ENCODE data around the gene OR6B2.
A peak's percentile ranks its signal among the peaks of the same experiment; 100 is the strongest.

Gene OR6B2

DNA sequence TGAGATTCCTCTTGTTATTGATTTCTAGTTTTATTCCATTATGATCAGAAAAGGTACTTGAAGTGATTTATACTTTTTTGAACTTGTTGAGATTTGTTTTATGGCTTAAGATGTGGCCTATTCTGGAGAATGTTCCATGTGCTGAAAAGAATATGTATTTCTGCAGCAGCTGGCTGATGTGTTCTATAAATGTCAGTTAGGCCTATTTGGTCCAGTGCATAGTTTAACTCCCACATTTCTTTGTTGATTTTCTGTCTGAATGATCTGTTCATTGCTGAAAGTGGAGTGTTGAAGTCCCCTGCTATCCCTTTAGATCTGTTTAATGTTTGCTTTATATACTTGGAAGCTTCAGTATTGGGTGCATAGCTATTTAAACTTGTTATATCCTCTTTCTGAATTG lies 7.1 kb upstream of the OR6B2 start:
- DNase-seq = no peak

GRCh38 chr2:240033330-240033678 lies 3.1 kb upstream of the OR6B2 start:
- DNase-seq = no peak

DNA sequence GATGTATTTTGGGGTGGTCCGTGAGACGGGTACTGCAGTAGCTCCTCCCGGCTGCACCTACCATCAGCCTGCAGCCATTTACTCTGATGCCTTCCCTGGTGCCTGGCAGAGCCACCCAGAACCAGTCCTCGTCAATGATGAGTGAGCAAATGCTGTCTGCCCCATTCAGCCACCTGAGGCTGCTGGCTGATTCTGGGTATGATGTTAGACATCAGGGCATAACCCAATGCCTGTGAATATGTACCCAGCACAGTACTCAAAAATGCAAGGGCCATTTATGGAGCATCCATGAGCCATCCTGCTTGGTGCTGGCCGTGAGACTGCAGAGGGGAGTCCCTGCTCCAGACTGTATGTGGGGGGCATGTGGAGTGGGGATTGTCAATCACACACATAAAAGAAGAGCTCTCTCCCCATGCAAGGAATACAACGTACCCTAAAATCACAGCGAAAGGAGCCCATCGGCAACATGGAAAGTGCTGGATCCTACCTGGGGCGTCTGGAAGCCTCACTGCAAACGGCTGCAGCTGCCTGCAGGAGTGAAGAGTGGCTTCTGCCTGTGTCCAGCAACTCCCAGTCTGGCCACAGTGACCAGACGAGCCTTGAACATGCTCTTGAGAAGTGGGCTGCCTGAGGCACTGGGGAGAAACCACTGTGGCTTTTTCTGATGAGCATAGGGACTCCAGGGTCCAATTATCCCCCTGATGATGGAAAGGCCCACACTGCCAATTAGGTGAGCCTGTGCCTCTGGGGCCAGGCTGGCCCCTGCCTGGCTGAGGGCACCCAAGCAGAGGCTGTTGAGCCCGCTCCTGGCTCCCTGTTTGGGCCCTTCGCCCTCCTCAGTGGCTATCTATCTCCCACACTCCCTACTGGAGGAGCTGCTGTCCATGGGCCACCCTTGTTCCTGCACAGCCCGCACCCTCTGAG lies 2.4 kb upstream of the OR6B2 start:
- DNase-seq = no peak

DNA sequence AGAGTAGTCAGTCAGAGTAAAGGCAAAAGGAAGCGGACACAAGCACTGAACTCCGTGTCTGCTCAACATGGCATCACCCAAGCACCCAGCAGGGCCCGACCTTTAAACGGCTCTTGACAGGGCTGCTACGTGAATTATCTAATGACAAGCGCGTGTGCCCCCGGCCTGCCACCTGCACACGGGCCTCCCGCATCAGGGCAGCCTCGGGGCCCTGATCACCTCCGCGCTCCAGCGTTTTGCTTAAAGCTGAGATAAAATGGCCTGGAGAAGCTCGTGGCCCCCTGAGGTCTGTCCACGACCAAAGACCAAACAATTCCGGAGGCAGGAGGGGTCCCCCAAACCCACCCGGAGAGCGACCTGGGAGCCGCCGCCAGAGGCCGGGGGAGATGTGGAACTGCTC lies 5.5 kb downstream of the OR6B2 start:
- no peak for DNase-seq

GRCh38 chr2:240023792-240024191 lies 6.4 kb downstream of the OR6B2 start:
- DNase-seq = no peak

- DNase-seq = peak; percentile 50 to 63
Measured at GRCh38 chr2:240021488-240022104, 8.6 kb downstream of the OR6B2 start.

DNA sequence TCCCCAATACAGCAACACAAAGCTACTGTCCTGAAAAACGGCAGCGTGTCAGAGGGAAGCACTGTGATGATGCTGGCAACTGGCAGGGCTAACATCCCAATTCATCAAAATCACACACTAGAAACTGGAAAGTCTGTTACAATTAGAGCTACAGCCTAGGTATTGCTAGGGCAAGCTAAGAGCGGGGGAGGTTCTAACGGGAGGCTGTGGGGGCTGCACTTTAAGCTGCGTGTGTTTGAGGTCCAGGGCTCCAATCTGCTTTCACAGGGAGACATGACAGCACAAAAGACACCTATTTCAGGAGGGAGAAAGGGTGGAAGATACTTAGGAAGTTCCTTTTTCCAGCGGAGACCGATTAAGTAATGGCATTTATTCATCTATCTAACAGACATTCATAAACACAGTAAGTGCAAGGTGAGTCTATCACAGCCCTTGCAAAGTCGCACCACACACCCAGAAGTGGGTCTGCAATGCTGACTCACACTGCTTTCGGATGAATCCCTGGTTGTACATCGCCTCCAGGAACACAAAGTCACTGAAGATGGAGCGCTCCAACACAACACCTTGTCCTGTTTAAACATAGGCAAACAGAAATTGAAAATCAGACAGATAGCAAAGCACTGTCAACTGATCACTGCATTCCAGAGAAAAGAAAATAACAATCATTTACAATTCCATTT lies 12.0 kb downstream of the OR6B2 start:
- no peak for DNase-seq

DNA sequence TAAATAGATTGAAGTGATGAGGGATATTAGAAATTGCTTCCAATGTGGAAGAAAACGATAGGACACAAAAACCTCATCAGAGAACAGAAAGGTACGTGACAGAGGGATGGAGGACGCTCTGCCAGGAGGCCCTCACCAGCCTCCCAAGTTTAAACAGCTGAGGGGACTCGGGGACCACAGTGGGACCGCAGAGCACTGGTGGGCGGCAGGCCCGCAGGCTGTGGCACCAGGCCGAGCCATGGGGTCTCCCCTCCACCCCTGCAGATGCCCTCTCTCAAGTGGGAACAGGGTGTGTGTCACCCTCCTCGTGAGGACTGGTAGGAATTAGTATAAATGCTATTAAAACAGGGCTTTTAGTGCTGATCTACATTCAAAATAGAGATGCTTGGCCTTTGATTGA lies 15.9 kb downstream of the OR6B2 start:
- DNase-seq = no peak

DNA sequence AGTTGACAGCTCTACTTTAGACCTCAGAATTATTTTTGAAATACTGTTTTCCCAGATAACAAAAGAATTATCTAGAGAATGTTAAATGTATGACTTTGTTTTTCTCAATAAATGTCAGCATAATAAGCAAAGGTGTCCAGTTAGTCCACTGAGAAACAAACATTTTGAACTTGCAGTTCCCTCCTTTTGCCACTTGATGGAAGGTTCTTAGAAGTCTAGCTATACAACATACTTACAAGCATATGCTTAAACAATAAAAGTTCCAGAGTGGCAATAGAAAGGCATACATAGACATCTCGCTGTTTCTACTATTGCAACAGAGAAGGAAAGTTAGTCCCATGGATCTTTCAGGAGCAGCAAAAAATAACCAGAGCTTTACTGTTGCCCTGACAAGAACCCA lies 16.9 kb downstream of the OR6B2 start:
- DNase-seq = peak; percentile 6 to 25

DNA sequence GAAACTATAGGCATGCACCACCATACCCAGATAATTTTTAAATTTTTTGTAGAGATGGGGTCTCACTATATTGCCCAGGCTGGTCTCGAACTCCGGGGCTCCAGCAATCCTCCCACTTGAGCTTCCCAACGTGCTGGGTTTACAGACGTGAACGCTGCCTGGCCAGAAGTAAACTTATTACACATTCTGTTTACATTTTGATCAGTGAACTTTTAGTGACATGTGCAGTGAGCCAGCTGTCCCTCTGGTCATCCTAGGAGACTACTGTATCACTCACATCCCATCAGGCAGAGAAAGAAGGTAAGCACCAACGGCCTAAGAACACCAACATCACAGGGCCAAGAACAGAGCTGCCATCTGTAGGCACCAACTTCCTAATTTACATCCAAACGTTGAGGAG lies 27.2 kb downstream of the OR6B2 start:
- DNase-seq = no peak

DNA sequence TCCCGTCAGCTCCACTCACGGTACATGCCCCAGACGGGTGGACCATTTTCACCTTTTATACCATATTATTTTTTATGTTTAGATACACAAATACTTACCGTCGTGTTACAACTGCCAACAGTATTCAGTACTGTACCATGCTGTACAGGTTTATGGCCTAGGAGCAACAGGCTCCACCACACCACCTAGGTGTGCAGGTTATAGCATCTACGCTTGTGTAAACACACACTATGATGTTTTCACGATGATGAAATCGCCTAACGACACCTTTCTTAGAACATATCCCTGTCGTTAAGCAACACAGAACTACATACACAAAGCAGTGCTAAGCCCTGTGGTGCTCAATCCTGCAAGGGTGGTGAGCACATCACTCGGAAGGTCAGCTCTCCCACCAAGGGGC lies 29.6 kb downstream of the OR6B2 start:
- no peak for DNase-seq

GRCh38 chr2:239997686-239998409 lies 32.4 kb downstream of the OR6B2 start:
- no peak for DNase-seq

DNA sequence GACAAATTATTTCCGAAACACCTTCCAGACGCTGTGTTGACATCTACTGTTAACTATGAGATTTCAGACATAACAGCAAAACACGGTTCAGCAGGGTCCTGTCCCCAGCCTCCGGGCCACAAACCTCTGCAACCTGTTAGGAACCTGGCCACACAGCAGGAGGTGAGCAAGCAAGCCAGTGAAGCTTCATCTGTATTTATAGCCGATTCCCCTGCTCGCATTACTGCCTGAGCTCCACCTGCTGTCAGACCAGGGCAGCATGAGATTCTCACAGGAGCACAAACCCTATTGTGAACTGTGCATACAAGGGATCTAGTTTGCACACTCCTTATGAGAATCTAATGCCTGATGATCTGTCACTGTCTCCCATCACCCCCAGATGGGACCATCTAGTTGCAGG lies 36.1 kb downstream of the OR6B2 start:
- DNase-seq = no peak

GRCh38 chr2:239993291-239993690 lies 36.9 kb downstream of the OR6B2 start:
- DNase-seq = no peak

DNA sequence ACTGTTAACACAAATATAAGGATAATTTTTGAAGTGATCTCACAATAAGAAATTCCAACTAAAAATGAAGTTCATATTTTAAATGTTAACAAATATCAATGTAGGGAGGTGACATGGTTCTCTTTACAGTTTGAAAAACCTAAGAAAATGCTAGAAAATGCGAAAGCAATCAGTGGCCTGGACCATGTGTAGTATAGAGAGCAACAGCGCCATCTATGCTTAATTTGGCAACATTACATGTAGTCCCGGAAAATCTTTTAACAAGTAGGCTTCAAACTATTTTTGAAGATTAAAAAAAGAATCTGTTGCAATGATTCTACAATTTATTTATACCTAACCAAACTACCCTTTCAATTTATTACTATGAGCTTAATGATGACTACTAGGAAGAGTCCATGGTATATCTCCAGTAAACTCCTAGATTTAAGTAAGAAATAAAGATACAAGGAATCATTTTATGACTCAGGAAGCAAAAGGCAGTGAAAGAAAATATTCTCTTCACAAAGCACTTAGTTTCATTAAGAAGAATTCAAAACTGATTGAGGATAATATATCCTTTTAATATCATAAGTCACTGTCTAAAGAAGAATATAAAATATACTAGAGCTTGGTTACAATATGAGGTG lies 38.4 kb downstream of the OR6B2 start:
- DNase-seq = peak; percentile 24 to 58

DNA sequence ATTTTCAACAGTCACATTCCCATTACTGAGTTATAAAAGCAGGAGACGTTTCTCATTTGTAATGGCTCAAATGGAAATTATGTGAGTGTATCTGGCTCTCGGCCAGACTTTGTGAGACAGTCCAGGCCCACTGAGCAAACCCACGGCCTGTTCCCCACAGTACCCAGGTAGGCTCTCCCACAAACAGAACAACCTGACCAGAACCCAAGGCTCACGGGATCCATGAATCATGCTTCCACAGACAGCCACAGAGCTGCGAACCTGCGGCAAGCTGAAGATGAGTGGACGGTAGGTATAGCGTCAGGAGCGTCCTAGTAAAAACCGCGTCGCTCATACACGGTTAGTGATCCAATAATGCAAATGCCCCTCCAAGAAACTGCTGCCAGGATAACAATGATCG lies 39.3 kb downstream of the OR6B2 start:
- DNase-seq = no peak

GRCh38 chr2:239985356-239985755 lies 44.9 kb downstream of the OR6B2 start:
- DNase-seq = no peak

DNA sequence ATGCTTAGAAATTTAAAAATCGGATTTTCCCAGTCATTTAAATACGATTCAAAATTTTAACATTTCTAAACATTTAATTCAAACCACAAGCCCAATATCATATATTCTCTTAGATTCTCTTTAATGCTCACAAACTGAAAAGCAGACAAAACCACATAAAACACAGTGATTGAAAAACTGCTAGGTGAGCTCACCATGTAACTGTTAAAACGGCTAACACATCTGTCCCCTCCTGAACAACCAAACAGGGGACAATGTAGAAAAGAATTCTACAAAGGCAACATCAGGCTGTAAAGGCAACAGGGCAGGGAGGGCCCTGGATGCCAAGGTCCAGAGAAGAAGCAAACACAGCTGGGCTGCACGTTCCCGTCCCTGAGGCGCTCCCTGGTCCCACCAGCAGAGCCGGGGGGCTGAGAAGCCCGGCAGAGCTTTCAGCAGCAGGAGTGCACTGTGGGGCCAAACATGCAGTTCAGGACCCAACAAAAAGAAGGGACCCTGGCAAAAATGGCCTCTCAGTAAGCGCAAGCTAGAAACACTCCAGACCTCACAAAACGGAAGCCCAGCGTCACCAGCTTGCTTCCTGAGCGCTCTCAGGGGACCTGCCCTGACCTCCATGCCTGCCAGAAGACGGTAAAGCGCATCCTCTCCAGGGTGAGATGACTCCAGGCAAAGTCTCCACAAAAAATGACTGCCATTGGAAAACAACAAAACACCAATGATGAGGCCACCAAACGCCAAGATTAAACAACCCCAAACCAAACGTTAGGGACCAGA lies 45.6 kb downstream of the OR6B2 start:
- no peak for DNase-seq

- no peak for DNase-seq
Measured at GRCh38 chr2:239983004-239983778, 47.0 kb downstream of the OR6B2 start.
